Thoracic aorta (tissue), 2 donors: ENCODE data around the gene CREB3L4. TPM values are rescaled to one million over a fixed set of nuclear protein-coding genes. Genes with fewer than 3 reads are reported as not detected.
A peak's percentile ranks its signal among the peaks of the same experiment; 100 is the strongest.
"Not testable (repeated sequence)": the region's sequence is repeated elsewhere in the genome, so short reads cannot be mapped to it uniquely, and the experiment has no call there.

Experiments
- ATAC-seq: fragments of 150-250 bp; one replicate; pipeline ENCODE4 v1.8.0; 2017; ENCODE audit warnings: low read depth; ENCODE audit not compliant: insufficient number of reproducible peaks, low FRiP score
- DNase-seq: peaks from one replicate; pipeline ENCODE4 v3.0.0-alpha.2; 2020; ENCODE audit warnings: low spot score
- H3K27ac ChIP-seq, 2 donors: fragments of 200-600 bp; sonication (generic); 1 replicate in 1 of 2; 2 replicates in 1 of 2; pipeline ENCODE4 v1.5.1; 2016; ENCODE audit warnings: mild to moderate bottlenecking in 2 of 2, moderate library complexity in 2 of 2
- H3K27me3 ChIP-seq: fragments of 200-600 bp; sonication (generic); replicated peaks from 2 replicates; pipeline ENCODE4 v1.6.0; 2016; ENCODE audit warnings: mild to moderate bottlenecking; ENCODE audit not compliant: insufficient read depth
- H3K36me3 ChIP-seq: fragments of 200-600 bp; sonication (generic); one replicate; pipeline ENCODE4 v1.5.1; 2016
- H3K4me1 ChIP-seq, 2 donors: fragments of 200-600 bp; sonication (generic); 1 replicate in 1 of 2; 2 replicates in 1 of 2; pipeline versions ENCODE4 v1.5.1 to v1.6.0; 2016; ENCODE audit warnings: low read depth in 2 of 2, mild to moderate bottlenecking in 1 of 2; ENCODE audit not compliant: control insufficient read depth in 1 of 2
- H3K4me3 ChIP-seq: fragments of 200-600 bp; sonication (generic); 2 replicates; pipeline ENCODE4 v1.5.1; 2016; ENCODE audit warnings: mild to moderate bottlenecking
- H3K9me3 ChIP-seq: fragments of 200-600 bp; sonication (generic); 2 replicates; pipeline ENCODE4 v1.5.1; 2016
- CTCF ChIP-seq: fragments of 200-600 bp; sonication (generic); IDR thresholded peaks from one replicate; pipeline ENCODE4 v1.5.1; 2019; ENCODE audit warnings: antibody characterized with exemption
- total RNA-seq, 2 donors: library from RNA; depleted of rRNA; stranded (reverse); fragments of >200 nt; gene quantifications; one replicate each; pipeline versions ENCODE4 v1.1.0 to v1.2.3, GENCODE V29; 2016

CREB3L4 gene
- total RNA-seq, 2 donors from 2014 or later, result 3.2 to 11.1 TPM

GRCh38 chr1:153990468-153991150 is 22.9 kb downstream of the CREB3L4 start, which contains the start of gene RPS27:
TSS of gene RPS27 (plus strand) at chr1:153990762. CDS start at chr1:153990797, 35 bp downstream.
- no peak for TF ChIP-seq CTCF
- no peaks in the 10 kb centered on the region for H3K27me3 ChIP-seq
- H3K4me1 ChIP-seq, result peaks cover 16 to 28% of the 10 kb centered on the region in 2 donors
- peak; percentile 91 for DNase-seq
- ATAC-seq, result peak; percentile 83
- no peaks in the 10 kb centered on the region for H3K9me3 ChIP-seq
- peak within 1 kb of the TSS; percentile 95 for H3K4me3 ChIP-seq
- peak within 1 kb of the TSS; percentile 94 to 98 for H3K27ac ChIP-seq
- peaks cover 23% of the 10 kb centered on the region for H3K36me3 ChIP-seq

GRCh38 chr1:153991151-153991630 is 23.5 kb downstream of the CREB3L4 start:
- Histone ChIP-seq H3K4me3 (peak overlapping the region; percentile 95), H3K36me3 (peaks cover 23% of the 10 kb centered on the region), H3K9me3 (no peaks in the 10 kb centered on the region), H3K4me1 (peaks cover 16 to 28% of the 10 kb centered on the region in 2 donors), H3K27ac (peak overlapping the region; percentile 94 to 98), H3K27me3 (no peaks in the 10 kb centered on the region)
- DNase-seq (no peak), ATAC-seq (no peak)
- TF ChIP-seq CTCF, result no peak

- H3K9me3 ChIP-seq, result no peaks in the 10 kb centered on the region
- peaks cover 16 to 28% of the 10 kb centered on the region in 2 donors for H3K4me1 ChIP-seq
- no peak for ATAC-seq
- H3K36me3 ChIP-seq, result peaks cover 23% of the 10 kb centered on the region
- DNase-seq, result no peak
- TF ChIP-seq CTCF, result no peak
- H3K27me3 ChIP-seq, result no peaks in the 10 kb centered on the region
- peak overlapping the region; percentile 94 to 98 for H3K27ac ChIP-seq
- peak overlapping the region; percentile 95 for H3K4me3 ChIP-seq
These were observed 24.1 kb downstream of the CREB3L4 start for GRCh38 chr1:153991806-153992205.

GRCh38 chr1:153995202-153995601 is 27.5 kb downstream of the CREB3L4 start:
- peaks cover 13 to 24% of the 10 kb centered on the region in 2 donors for H3K4me1 ChIP-seq
- no peak overlapping the region for H3K27ac ChIP-seq
- no peaks in the 10 kb centered on the region for H3K27me3 ChIP-seq
- peaks cover 23% of the 10 kb centered on the region for H3K36me3 ChIP-seq
- ATAC-seq (no peak), DNase-seq (no peak)
- H3K4me3 ChIP-seq, result no peak overlapping the region
- no peaks in the 10 kb centered on the region for H3K9me3 ChIP-seq
- no peak for TF ChIP-seq CTCF

GRCh38 chr1:153995640-153996039 is 27.9 kb downstream of the CREB3L4 start:
- H3K36me3 ChIP-seq, result peaks cover 23% of the 10 kb centered on the region
- no peaks in the 10 kb centered on the region for H3K9me3 ChIP-seq
- ATAC-seq (no peak), DNase-seq (no peak)
- no peak for TF ChIP-seq CTCF
- no peak overlapping the region for H3K4me3 ChIP-seq
- no peaks in the 10 kb centered on the region for H3K27me3 ChIP-seq
- peaks cover 12 to 24% of the 10 kb centered on the region in 2 donors for H3K4me1 ChIP-seq
- no peak overlapping the region for H3K27ac ChIP-seq

- not testable (repeated sequence) for DNase-seq, H3K9me3 ChIP-seq, H3K27ac ChIP-seq, ATAC-seq, H3K4me3 ChIP-seq, H3K27me3 ChIP-seq
- H3K4me1 ChIP-seq, result peaks cover 9 to 17% of the 10 kb centered on the region in 2 donors
- H3K36me3 ChIP-seq, result peaks cover 21% of the 10 kb centered on the region
These were observed 29.2 kb downstream of the CREB3L4 start for GRCh38 chr1:153996882-153997281.
